Measurements from ENCODE around the gene PPP1R18. TPM values are rescaled to one million over a fixed set of nuclear protein-coding genes. Genes with fewer than 3 reads are reported as not detected.

Gene PPP1R18
- total and polyA plus RNA-seq, 9 of the 15 experiments (the other 6 are each of a cell fraction or from before 2014, with no cell fraction given) = 12.0 to 99.2 (median 42.6) TPM

DNA sequence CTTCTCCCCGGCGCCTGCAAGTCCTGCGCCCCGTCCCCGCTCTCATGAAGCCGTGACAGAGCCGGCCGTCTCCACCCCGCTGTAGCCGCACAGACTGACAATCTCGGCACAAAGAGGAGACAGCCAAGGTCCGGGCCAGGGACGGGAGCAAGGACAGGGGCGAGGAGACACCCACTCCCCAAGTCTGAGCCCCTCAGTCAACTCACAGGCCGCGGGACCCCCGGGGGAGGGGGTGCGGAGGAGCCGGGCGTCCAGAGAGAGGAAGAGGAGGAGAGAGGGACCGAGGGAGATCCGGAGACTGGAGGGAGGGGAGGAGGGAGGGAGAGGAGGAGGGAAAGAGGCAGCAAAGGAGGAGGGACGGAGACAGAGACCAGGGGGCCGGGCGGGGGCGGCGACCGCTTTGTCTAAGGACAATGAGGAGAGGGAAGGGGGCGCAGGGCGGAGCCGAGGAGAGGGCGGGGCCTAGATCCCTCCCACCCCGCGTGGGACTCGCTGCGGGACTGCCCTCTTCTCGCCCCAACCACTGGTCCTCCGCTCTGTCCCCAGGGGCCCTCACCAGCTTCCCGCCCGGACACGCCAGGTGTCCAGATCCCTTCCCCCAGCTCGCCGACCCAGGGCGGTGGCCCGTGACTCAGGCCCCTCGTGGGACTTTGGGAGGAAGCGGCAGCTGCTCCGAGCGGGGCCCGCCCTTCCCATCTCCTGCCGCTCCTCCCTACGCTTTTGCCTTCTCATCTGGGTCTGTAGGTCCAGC lies 638 bp upstream of the PPP1R18 start (continued):
- TF ChIP-seq, protein P1, sequence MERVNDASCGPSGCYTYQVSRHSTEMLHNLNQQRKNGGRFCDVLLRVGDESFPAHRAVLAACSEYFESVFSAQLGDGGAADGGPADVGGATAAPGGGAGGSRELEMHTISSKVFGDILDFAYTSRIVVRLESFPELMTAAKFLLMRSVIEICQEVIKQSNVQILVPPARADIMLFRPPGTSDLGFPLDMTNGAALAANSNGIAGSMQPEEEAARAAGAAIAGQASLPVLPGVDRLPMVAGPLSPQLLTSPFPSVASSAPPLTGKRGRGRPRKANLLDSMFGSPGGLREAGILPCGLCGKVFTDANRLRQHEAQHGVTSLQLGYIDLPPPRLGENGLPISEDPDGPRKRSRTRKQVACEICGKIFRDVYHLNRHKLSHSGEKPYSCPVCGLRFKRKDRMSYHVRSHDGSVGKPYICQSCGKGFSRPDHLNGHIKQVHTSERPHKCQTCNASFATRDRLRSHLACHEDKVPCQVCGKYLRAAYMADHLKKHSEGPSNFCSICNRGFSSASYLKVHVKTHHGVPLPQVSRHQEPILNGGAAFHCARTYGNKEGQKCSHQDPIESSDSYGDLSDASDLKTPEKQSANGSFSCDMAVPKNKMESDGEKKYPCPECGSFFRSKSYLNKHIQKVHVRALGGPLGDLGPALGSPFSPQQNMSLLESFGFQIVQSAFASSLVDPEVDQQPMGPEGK (CRISPR knock-in tag; IDR thresholded peaks at IDR 0.05; ENCODE audit: borderline replicate concordance) = no peak
- TF ChIP-seq ARID3B (CRISPR knock-in tag; IDR thresholded peaks at IDR 0.05; ENCODE audit: borderline replicate concordance) (no peak), NCOA1 (IDR thresholded peaks at IDR 0.05; ENCODE audit: low read depth) (0 out of 2 replicates have a peak, but pooled peaks have one; percentile 82), TBL1XR1 (IDR thresholded peaks at IDR 0.05; ENCODE audit: low read length in 2 of 2) (peak in 1 of 2 experiments; percentile 52; a peak in 1 of 4 replicates), CUX1 (CRISPR knock-in tag; IDR thresholded peaks at IDR 0.05) (no peak), TFAP4 (CRISPR knock-in tag; IDR thresholded peaks at IDR 0.05; ENCODE audit: borderline replicate concordance) (peak; percentile 95), TRIM24 (IDR thresholded peaks at IDR 0.05) (peak; percentile 21 to 77; a peak in 3 of 4 replicates), ZNF436 (CRISPR knock-in tag; IDR thresholded peaks at IDR 0.05) (no peak), IFI16 (CRISPR knock-in tag; IDR thresholded peaks at IDR 0.05) (no peak), PML (IDR thresholded peaks at IDR 0.05; ENCODE audit: low read length) (peak; percentile 66; the same call in 1 of the 2 replicates), SIN3A (IDR thresholded peaks at IDR 0.05; ENCODE audit: borderline replicate concordance in 2 of 2, control insufficient read depth in 1 of 2, low read depth in 2 of 2, low read length in 2 of 2) (peak in 1 of 2 experiments; percentile 95; a peak in 3 of 4 replicates), KAT8 (IDR thresholded peaks at IDR 0.05; ENCODE audit: low read depth) (no peak), HDAC8 (tag; IDR thresholded peaks at IDR 0.05) (no peak), CTBP1 (IDR thresholded peaks at IDR 0.05; ENCODE audit: borderline replicate concordance) (peak; percentile 92; the same call in 1 of the 2 replicates), NCOA6 (IDR thresholded peaks at IDR 0.05) (no peak)
- TF ChIP-seq, protein P2, sequence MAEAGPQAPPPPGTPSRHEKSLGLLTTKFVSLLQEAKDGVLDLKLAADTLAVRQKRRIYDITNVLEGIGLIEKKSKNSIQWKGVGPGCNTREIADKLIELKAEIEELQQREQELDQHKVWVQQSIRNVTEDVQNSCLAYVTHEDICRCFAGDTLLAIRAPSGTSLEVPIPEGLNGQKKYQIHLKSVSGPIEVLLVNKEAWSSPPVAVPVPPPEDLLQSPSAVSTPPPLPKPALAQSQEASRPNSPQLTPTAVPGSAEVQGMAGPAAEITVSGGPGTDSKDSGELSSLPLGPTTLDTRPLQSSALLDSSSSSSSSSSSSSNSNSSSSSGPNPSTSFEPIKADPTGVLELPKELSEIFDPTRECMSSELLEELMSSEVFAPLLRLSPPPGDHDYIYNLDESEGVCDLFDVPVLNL (CRISPR knock-in tag; IDR thresholded peaks at IDR 0.05; ENCODE audit: low read depth) = 0 out of 2 replicates have a peak, but pooled peaks have one; percentile 49
